ENCODE results near the gene MYH14. TPM values are rescaled to one million over a fixed set of nuclear protein-coding genes. Genes with fewer than 3 reads are reported as not detected.

MYH14 gene
- total and polyA plus RNA-seq, 10 of the 15 experiments (the other 5 are each of a cell fraction or from before 2014, with no cell fraction given) = 0.06 to 0.69 (median 0.15) TPM; not detected in 4

DNA sequence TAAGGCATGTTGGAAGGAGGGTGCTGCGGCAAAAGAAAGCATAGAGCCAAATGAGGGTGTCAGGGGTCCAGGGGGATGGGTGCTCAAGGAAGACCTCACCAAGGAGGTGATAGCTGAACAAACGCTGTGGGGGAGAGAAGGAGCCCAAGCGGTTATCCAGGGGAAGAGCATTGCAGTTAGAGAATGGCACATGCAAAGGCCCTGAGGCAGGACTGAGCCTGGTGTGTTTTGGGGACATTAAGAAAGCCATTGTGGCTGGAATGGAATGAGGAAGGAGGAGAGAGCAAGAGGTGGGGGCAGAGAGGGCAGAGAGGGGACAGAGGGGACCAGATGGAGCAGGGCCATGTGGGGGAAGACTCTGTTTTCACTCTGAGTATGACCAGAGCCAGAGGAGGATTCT, 6.1 kb upstream of the MYH14 start:
- H3K4me2 ChIP-seq (ENCODE audit: control insufficient read depth, insufficient read depth) = no peak overlapping the region
- H3K9ac ChIP-seq (ENCODE audit: control insufficient read depth, insufficient read depth, low read length) = no peak overlapping the region
- no peaks in the 10 kb centered on the region for H3K4me1 ChIP-seq (ENCODE audit: control insufficient read depth, insufficient read depth, low read length)
- ChIA-PET SMC1A (ENCODE audit: uncharacterized antibody, unreplicated experiment) (no interaction called here), CTCF (no interaction called here), RAD21 (ENCODE audit: unreplicated experiment) (no interaction called here), POLR2A (no interaction called here)
- in situ Hi-C loops (cut with MboI) = no loop called here
- no peaks in the 10 kb centered on the region for H3K9me3 ChIP-seq (replicated peaks; ENCODE audit: control insufficient read depth, insufficient read depth, low read length)
- intact Hi-C loops (cut with micrococcal nuclease; ENCODE audit: unreplicated experiment) = no loop called here
- H3K79me2 ChIP-seq (ENCODE audit: control insufficient read depth, insufficient read depth, low read length) = no peaks in the 10 kb centered on the region
- BruUV-seq (replicated peaks) = no TSS peak
- no peak overlapping the region for H3K4me3 ChIP-seq
- TF ChIP-seq NKRF (conservative IDR thresholded peaks at IDR 0.05) (no peak), RAD51 (IDR thresholded peaks at IDR 0.05) (no peak), MTA2 (IDR thresholded peaks at IDR 0.05; ENCODE audit: low read depth) (no peak), IRF5 (IDR thresholded peaks at IDR 0.05; ENCODE audit: borderline replicate concordance) (no peak), ATF7 (IDR thresholded peaks at IDR 0.05; ENCODE audit: low read depth) (no peak)
- TF ChIP-seq, protein P1, sequence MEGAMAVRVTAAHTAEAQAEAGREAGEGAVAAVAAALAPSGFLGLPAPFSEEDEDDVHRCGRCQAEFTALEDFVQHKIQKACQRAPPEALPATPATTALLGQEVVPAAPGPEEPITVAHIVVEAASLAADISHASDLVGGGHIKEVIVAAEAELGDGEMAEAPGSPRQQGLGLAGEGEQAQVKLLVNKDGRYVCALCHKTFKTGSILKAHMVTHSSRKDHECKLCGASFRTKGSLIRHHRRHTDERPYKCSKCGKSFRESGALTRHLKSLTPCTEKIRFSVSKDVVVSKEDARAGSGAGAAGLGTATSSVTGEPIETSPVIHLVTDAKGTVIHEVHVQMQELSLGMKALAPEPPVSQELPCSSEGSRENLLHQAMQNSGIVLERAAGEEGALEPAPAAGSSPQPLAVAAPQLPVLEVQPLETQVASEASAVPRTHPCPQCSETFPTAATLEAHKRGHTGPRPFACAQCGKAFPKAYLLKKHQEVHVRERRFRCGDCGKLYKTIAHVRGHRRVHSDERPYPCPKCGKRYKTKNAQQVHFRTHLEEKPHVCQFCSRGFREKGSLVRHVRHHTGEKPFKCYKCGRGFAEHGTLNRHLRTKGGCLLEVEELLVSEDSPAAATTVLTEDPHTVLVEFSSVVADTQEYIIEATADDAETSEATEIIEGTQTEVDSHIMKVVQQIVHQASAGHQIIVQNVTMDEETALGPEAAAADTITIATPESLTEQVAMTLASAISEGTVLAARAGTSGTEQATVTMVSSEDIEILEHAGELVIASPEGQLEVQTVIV (IDR thresholded peaks at IDR 0.05; ENCODE audit: borderline replicate concordance, partially characterized antibody) = no peak
- H3K36me3 ChIP-seq (ENCODE audit: control insufficient read depth in 2 of 2, insufficient read depth in 2 of 2, low read length in 1 of 2) = no peaks in the 10 kb centered on the region
- DNase-seq (ENCODE audit: low read depth, low spot score) (no peak), FAIRE-seq (no peak), ATAC-seq (no peak)
- H4K20me1 ChIP-seq (ENCODE audit: control insufficient read depth, insufficient read depth) = no peaks in the 10 kb centered on the region
- no peak overlapping the region for H3K27ac ChIP-seq (ENCODE audit: control insufficient read depth, insufficient read depth)
- no peak overlapping the region for H2AFZ ChIP-seq (ENCODE audit: control insufficient read depth, low read depth, low read length)
- WGBS (ENCODE audit: insufficient coverage, insufficient replicate concordance, low lambda C conversion rate, missing lambda C conversion rate) = 12% methylated on average over 3 of the region's 3 CpGs
- no peaks in the 10 kb centered on the region; a peak in 1 of 4 replicates for H3K27me3 ChIP-seq (replicated peaks in 1 of 2; ENCODE audit: control insufficient read depth in 2 of 2, insufficient read depth in 2 of 2, low read length in 1 of 2)

Data from GM12878 (cell line).